Neural cell (in vitro differentiated cells): Measurements from ENCODE around the gene LTBP1. TPM values are rescaled to one million over a fixed set of nuclear protein-coding genes. Genes with fewer than 3 reads are reported as not detected.

ENCODE experiments used
- H2AFZ ChIP-seq: fragments of 200-600, 300-800 bp; sonication (generic), shearing (Covaris generic); 2 replicates; pipeline ENCODE4 v1.6.0; 2014; ENCODE audit warnings: low read depth, mild to moderate bottlenecking, antibody characterized with exemption, low read length, moderate library complexity
- H3F3A ChIP-seq: fragments of 200-600 bp; shearing (Covaris generic); 2 replicates; pipeline ENCODE4 v1.6.1; 2016; ENCODE audit warnings: mild to moderate bottlenecking, moderate library complexity, mixed read lengths, antibody characterized with exemption, low read length; ENCODE audit not compliant: insufficient read depth, poor library complexity, severe bottlenecking
- H3K27ac ChIP-seq: fragments of 200-600, 300-800 bp; sonication (generic), shearing (Covaris generic); 2 replicates; pipeline ENCODE4 v1.5.1; 2014; ENCODE audit warnings: mild to moderate bottlenecking, low read length, moderate library complexity
- H3K27me3 ChIP-seq: fragments of 300-800, 200-600 bp; sonication (generic), shearing (Covaris generic); 2 replicates; pipeline ENCODE4 v1.6.0; 2014; ENCODE audit warnings: mild to moderate bottlenecking, low read depth, low read length, moderate library complexity; ENCODE audit not compliant: insufficient read depth
- H3K36me3 ChIP-seq: fragments of 300-800, 200-600 bp; sonication (generic), shearing (Covaris generic); 2 replicates; pipeline ENCODE4 v1.5.1; 2014; ENCODE audit warnings: mild to moderate bottlenecking, antibody characterized with exemption, low read length, moderate library complexity; ENCODE audit not compliant: insufficient read depth
- H3K4me2 ChIP-seq: fragments of 300-800, 200-600 bp; sonication (generic), shearing (Covaris generic); 2 replicates; pipeline ENCODE4 v1.6.0; 2014; ENCODE audit warnings: mild to moderate bottlenecking, low read length
- H3K4me3 ChIP-seq: fragments of 300-800, 200-600 bp; sonication (generic), shearing (Covaris generic); 2 replicates; pipeline ENCODE4 v1.5.1; 2014; ENCODE audit warnings: mild to moderate bottlenecking, low read length, moderate library complexity
- H3K79me2 ChIP-seq: fragments of 200-600 bp; shearing (Covaris generic); replicated peaks from 2 replicates; pipeline ENCODE4 v1.6.0; 2014; ENCODE audit warnings: mild to moderate bottlenecking, low read length, moderate library complexity; ENCODE audit not compliant: insufficient read depth
- H3K9ac ChIP-seq: fragments of 300-800, 200-600 bp; sonication (generic), shearing (Covaris generic); 2 replicates; pipeline ENCODE4 v1.6.1; 2016; ENCODE audit warnings: mild to moderate bottlenecking, low read length, mixed read lengths
- H3K9me2 ChIP-seq: fragments of 200-600 bp; shearing (Covaris generic); 2 replicates; pipeline ENCODE4 v1.6.1; 2016; ENCODE audit warnings: mild to moderate bottlenecking, low read length, mixed read lengths; ENCODE audit not compliant: insufficient read depth
- H3K9me3 ChIP-seq: fragments of 200-600, 300-800 bp; sonication (generic), shearing (Covaris generic); 2 replicates; pipeline ENCODE4 v1.6.1; 2016; ENCODE audit warnings: mild to moderate bottlenecking, mixed run types, low read length, moderate library complexity, mixed read lengths
- H4K20me1 ChIP-seq: fragments of 200-600 bp; shearing (Covaris generic); 2 replicates; pipeline ENCODE4 v1.6.1; 2016; ENCODE audit warnings: mild to moderate bottlenecking, mixed run types; ENCODE audit not compliant: insufficient read depth
- EP300 ChIP-seq: fragments of 450-650 bp; conservative IDR thresholded peaks from 2 replicates; pipeline ENCODE4 v1.6.1; 2014; ENCODE audit warnings: antibody characterized with exemption, mild to moderate bottlenecking, moderate library complexity; ENCODE audit not compliant: poor library complexity, severe bottlenecking
- EZH2 ChIP-seq: fragments of 200-600, 300-800 bp; shearing (Covaris generic), sonication (generic); IDR thresholded peaks from 2 replicates; pipeline ENCODE4 v1.6.1; 2014; ENCODE audit warnings: antibody characterized with exemption, low read length, borderline replicate concordance, mild to moderate bottlenecking; ENCODE audit not compliant: insufficient read depth, poor library complexity, severe bottlenecking
- MXI1 ChIP-seq: fragments of 450-650 bp; conservative IDR thresholded peaks from 2 replicates; pipeline ENCODE4 v1.6.1; 2014; ENCODE audit warnings: antibody characterized with exemption, mild to moderate bottlenecking; ENCODE audit not compliant: poor library complexity, severe bottlenecking
- POLR2AphosphoS5 ChIP-seq: IDR thresholded peaks from 2 replicates; pipeline ENCODE4 v1.6.1; 2012
- RAD21 ChIP-seq: fragments of 450-650 bp; conservative IDR thresholded peaks from 2 replicates; pipeline ENCODE4 v1.6.1; 2014; ENCODE audit warnings: antibody characterized with exemption, mild to moderate bottlenecking, moderate library complexity
- SMC3 ChIP-seq: fragments of 450-650 bp; conservative IDR thresholded peaks from 2 replicates; pipeline ENCODE4 v1.6.1; 2014; ENCODE audit warnings: antibody characterized with exemption, mild to moderate bottlenecking, moderate library complexity; ENCODE audit not compliant: poor library complexity
- TAF1 ChIP-seq: IDR thresholded peaks from 2 replicates; pipeline ENCODE4 v1.6.1; 2012; ENCODE audit warnings: low read depth
- polyA plus RNA-seq: library from polyadenylated mRNA; depleted of rRNA; stranded (reverse); fragments of >200 nt; gene quantifications from 2 replicates; pipeline ENCODE4 v1.2.3, GENCODE V29; 2014
- TF ChIP-seq, protein P1 (sequence below): IDR thresholded peaks from 2 replicates; pipeline ENCODE4 v1.6.1; 2012; ENCODE audit warnings: borderline replicate concordance
- TF ChIP-seq, protein P2 (sequence below): fragments of 450-650 bp; IDR thresholded peaks from 2 replicates; pipeline ENCODE4 v1.5.1; 2014; ENCODE audit warnings: antibody characterized with exemption, mild to moderate bottlenecking, moderate library complexity; ENCODE audit not compliant: poor library complexity, severe bottlenecking

LTBP1 gene
- polyA plus RNA-seq, 1 donor from 2014 or later: 1.8 TPM

DNA sequence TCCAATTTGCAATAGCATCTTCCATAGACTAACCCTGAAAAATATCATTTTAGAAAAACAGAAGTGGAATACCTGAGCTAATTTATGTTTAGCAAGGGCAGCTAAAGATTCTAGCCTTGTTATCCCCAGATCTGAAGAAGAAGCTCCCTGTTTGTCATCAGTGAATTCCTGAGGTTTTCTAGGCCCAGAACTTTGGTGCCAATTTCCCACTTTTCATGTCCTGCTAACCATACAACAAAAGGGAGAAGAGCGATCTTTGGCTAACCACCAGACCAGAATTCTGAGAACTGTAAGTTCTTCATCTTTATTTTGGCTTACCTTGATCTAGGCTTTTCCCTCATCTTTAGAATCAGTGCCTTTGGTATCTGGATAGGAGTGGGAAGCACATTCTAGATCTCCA lies 478.4 kb downstream of the LTBP1 start:
- H3K27ac ChIP-seq: no peak overlapping the region
- H3F3A ChIP-seq: no peaks in the 10 kb centered on the region
- no peaks in the 10 kb centered on the region for H3K36me3 ChIP-seq
- no peaks in the 10 kb centered on the region for H3K9me2 ChIP-seq
- no peak overlapping the region for H3K9ac ChIP-seq
- no peak overlapping the region for H2AFZ ChIP-seq
- no peak overlapping the region for H3K4me3 ChIP-seq
- no peak overlapping the region for H3K4me2 ChIP-seq
- no peaks in the 10 kb centered on the region for H4K20me1 ChIP-seq
- no peaks in the 10 kb centered on the region for H3K27me3 ChIP-seq
- H3K9me3 ChIP-seq: no peaks in the 10 kb centered on the region
- TF ChIP-seq POLR2AphosphoS5 (no peak), MXI1 (no peak), RAD21 (no peak), SMC3 (no peak), TAF1 (no peak), EP300 (no peak), EZH2 (no peak)
- TF ChIP-seq, protein P1, sequence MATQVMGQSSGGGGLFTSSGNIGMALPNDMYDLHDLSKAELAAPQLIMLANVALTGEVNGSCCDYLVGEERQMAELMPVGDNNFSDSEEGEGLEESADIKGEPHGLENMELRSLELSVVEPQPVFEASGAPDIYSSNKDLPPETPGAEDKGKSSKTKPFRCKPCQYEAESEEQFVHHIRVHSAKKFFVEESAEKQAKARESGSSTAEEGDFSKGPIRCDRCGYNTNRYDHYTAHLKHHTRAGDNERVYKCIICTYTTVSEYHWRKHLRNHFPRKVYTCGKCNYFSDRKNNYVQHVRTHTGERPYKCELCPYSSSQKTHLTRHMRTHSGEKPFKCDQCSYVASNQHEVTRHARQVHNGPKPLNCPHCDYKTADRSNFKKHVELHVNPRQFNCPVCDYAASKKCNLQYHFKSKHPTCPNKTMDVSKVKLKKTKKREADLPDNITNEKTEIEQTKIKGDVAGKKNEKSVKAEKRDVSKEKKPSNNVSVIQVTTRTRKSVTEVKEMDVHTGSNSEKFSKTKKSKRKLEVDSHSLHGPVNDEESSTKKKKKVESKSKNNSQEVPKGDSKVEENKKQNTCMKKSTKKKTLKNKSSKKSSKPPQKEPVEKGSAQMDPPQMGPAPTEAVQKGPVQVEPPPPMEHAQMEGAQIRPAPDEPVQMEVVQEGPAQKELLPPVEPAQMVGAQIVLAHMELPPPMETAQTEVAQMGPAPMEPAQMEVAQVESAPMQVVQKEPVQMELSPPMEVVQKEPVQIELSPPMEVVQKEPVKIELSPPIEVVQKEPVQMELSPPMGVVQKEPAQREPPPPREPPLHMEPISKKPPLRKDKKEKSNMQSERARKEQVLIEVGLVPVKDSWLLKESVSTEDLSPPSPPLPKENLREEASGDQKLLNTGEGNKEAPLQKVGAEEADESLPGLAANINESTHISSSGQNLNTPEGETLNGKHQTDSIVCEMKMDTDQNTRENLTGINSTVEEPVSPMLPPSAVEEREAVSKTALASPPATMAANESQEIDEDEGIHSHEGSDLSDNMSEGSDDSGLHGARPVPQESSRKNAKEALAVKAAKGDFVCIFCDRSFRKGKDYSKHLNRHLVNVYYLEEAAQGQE: no peak
- TF ChIP-seq, protein P2, sequence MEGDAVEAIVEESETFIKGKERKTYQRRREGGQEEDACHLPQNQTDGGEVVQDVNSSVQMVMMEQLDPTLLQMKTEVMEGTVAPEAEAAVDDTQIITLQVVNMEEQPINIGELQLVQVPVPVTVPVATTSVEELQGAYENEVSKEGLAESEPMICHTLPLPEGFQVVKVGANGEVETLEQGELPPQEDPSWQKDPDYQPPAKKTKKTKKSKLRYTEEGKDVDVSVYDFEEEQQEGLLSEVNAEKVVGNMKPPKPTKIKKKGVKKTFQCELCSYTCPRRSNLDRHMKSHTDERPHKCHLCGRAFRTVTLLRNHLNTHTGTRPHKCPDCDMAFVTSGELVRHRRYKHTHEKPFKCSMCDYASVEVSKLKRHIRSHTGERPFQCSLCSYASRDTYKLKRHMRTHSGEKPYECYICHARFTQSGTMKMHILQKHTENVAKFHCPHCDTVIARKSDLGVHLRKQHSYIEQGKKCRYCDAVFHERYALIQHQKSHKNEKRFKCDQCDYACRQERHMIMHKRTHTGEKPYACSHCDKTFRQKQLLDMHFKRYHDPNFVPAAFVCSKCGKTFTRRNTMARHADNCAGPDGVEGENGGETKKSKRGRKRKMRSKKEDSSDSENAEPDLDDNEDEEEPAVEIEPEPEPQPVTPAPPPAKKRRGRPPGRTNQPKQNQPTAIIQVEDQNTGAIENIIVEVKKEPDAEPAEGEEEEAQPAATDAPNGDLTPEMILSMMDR: no peak
- no peaks in the 10 kb centered on the region for H3K79me2 ChIP-seq

DNA sequence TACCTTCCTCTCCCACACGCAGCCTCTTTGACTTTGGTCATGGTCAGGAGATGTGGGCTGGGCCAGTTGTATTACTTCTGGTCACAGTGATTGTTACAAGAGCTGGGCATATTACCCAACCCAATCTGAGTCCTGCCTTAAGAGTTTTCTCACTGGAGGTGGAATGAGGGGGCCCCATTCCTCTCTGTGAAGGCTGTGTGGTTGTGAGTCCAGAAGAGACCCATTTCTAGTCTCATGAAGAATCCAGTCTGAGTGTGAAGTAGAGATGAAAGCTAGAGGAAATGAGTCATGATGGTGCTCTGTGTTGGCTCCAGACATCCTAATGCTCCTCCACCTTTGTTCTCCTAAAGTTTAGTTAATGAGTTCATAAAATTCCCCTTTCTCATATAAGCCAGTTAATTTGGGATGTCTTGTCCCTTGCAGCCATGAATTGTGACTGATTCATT lies 478.9 kb downstream of the LTBP1 start:
- no peak overlapping the region for H3K4me2 ChIP-seq
- H3K36me3 ChIP-seq: no peaks in the 10 kb centered on the region
- H3K9me2 ChIP-seq: no peaks in the 10 kb centered on the region
- H3F3A ChIP-seq: no peaks in the 10 kb centered on the region
- no peak overlapping the region for H2AFZ ChIP-seq
- no peak overlapping the region for H3K4me3 ChIP-seq
- no peaks in the 10 kb centered on the region for H3K9me3 ChIP-seq
- no peaks in the 10 kb centered on the region for H3K79me2 ChIP-seq
- H3K9ac ChIP-seq: no peak overlapping the region
- TF ChIP-seq EP300 (no peak), POLR2AphosphoS5 (no peak), EZH2 (no peak), RAD21 (no peak), TAF1 (no peak), SMC3 (no peak)
- TF ChIP-seq, protein P1: no peak
- TF ChIP-seq, protein P2: no peak
- H3K27ac ChIP-seq: no peak overlapping the region
- no peaks in the 10 kb centered on the region for H4K20me1 ChIP-seq
- H3K27me3 ChIP-seq: no peaks in the 10 kb centered on the region
